Endothelial cell of umbilical vein (primary cell): ENCODE data around the gene THOP1. TPM values are rescaled to one million over a fixed set of nuclear protein-coding genes. Genes with fewer than 3 reads are reported as not detected.

Source experiments
- BruUV-seq: library from RNA; stranded (reverse); fragments of 400-500 nt; replicated peaks from 2 replicates; lab custom pipeline; 2021; lab: Mats Ljungman, UMichigan
- CTCF ChIA-PET: fragments of 300-600, 350-600 bp; sonication (Branson Sonifier 250); formaldehyde crosslinking; loops from one replicate; lab custom pipeline; 2021; ENCODE audit warnings: antibody characterized with exemption, inconsistent platforms; lab: Charles Lee
- POLR2A ChIA-PET: fragments of 300-600, 350-600 bp; sonication (Branson Sonifier 250); formaldehyde crosslinking; loops from one replicate; lab custom pipeline; 2021; ENCODE audit warnings: antibody characterized with exemption, inconsistent platforms; lab: Charles Lee
- DNase-seq: peaks from one replicate; pipeline ENCODE4 v3.0.0-alpha.2; 2011; ENCODE audit warnings: low read depth, low spot score
- FAIRE-seq: peaks from 2 replicates; lab custom pipeline; 2011; peaks lifted over from hg19 to GRCh38; lab: Jason Lieb, UNC
- H2AFZ ChIP-seq: 2 replicates; pipeline ENCODE4 v1.6.0; 2012; ENCODE audit warnings: low read depth, low read length, control low read depth, inconsistent platforms
- H3K27ac ChIP-seq: 2 replicates; pipeline ENCODE4 v1.5.1; 2011; ENCODE audit warnings: low read depth, mild to moderate bottlenecking, control low read depth, low read length, moderate library complexity; ENCODE audit not compliant: insufficient read depth
- H3K27me3 ChIP-seq, 2 experiments: 2 replicates each; pipeline versions ENCODE4 v1.6.0 to v1.6.1; 2011; ENCODE audit warnings: low read length in 2 of 2, mixed read lengths in 1 of 2; ENCODE audit not compliant: control insufficient read depth in 2 of 2, insufficient read depth in 2 of 2
- H3K36me3 ChIP-seq, 2 experiments: 2 replicates in 1 of 2; 3 replicates in 1 of 2; pipeline ENCODE4 v1.5.1; 2011; ENCODE audit warnings: low read length in 2 of 2, mild to moderate bottlenecking in 1 of 2, moderate library complexity in 1 of 2; ENCODE audit not compliant: control insufficient read depth in 2 of 2, insufficient read depth in 2 of 2; ENCODE audit errors: extremely low read depth in 1 of 2
- H3K4me1 ChIP-seq: 3 replicates; pipeline ENCODE4 v1.5.1; 2011; ENCODE audit warnings: mild to moderate bottlenecking, low read length; ENCODE audit not compliant: control insufficient read depth, insufficient read depth; ENCODE audit errors: extremely low read depth
- H3K4me2 ChIP-seq: 2 replicates; pipeline ENCODE4 v1.6.1; 2011; ENCODE audit warnings: low read length, control low read depth, mixed read lengths; ENCODE audit not compliant: insufficient read depth
- H3K4me3 ChIP-seq, 3 experiments: fragments of 200-600 bp in 1 of 3; sonication (generic), shearing (Covaris generic) in 1 of 3; replicated peaks in 1 of 3; 2 replicates each; pipeline ENCODE4 v1.5.1; 2011 to 2016; ENCODE audit warnings: control low read depth in 3 of 3, low read length in 3 of 3, mild to moderate bottlenecking in 2 of 3, inconsistent platforms in 1 of 3, low read depth in 1 of 3, moderate library complexity in 1 of 3; ENCODE audit not compliant: insufficient read depth in 1 of 3
- H3K79me2 ChIP-seq: 2 replicates; pipeline ENCODE4 v1.6.0; 2012; ENCODE audit warnings: low read length, inconsistent platforms; ENCODE audit not compliant: control insufficient read depth, insufficient read depth
- H3K9ac ChIP-seq: replicated peaks from 2 replicates; pipeline ENCODE3; 2011; ENCODE audit warnings: low read length, control low read depth; ENCODE audit not compliant: insufficient read depth; ENCODE audit errors: extremely low read depth
- H3K9me1 ChIP-seq: replicated peaks from 3 replicates; pipeline ENCODE4 v1.6.0; 2011; ENCODE audit warnings: mild to moderate bottlenecking, low read length; ENCODE audit not compliant: control insufficient read depth, insufficient read depth; ENCODE audit errors: extremely low read depth
- H3K9me3 ChIP-seq: replicated peaks from 2 replicates; pipeline ENCODE4 v1.5.1; 2012; ENCODE audit warnings: low read length, inconsistent platforms; ENCODE audit not compliant: control insufficient read depth, insufficient read depth
- H4K20me1 ChIP-seq: replicated peaks from 2 replicates; pipeline ENCODE3; 2011; ENCODE audit warnings: mild to moderate bottlenecking, low read length; ENCODE audit not compliant: control insufficient read depth, insufficient read depth; ENCODE audit errors: extremely low read depth
- CTCF ChIP-seq, 2 donors: IDR thresholded peaks; 1 replicate in 1 of 2; 2 replicates in 1 of 2; pipeline ENCODE4 v1.5.1; 2011; ENCODE audit warnings: low read length in 2 of 2, mild to moderate bottlenecking in 2 of 2, moderate library complexity in 2 of 2, control low read depth in 1 of 2, inconsistent platforms in 1 of 2, low read depth in 1 of 2; ENCODE audit not compliant: insufficient read depth in 1 of 2; ENCODE audit errors: extremely low read depth in 1 of 2
- EZH2 ChIP-seq: IDR thresholded peaks from 2 replicates; pipeline ENCODE4 v1.6.1; 2012; ENCODE audit warnings: borderline replicate concordance, low read depth, mild to moderate bottlenecking, moderate library complexity, low read length, inconsistent platforms; ENCODE audit not compliant: severe bottlenecking
- FOS ChIP-seq: IDR thresholded peaks from 2 replicates; pipeline ENCODE4 v1.6.1; 2011; ENCODE audit warnings: mild to moderate bottlenecking, low read length, moderate library complexity, borderline replicate concordance; ENCODE audit not compliant: insufficient read depth
- GATA2 ChIP-seq: IDR thresholded peaks from 2 replicates; pipeline ENCODE4 v1.7.0; 2011; ENCODE audit warnings: low read depth, mild to moderate bottlenecking, moderate library complexity, mixed read lengths, low read length; ENCODE audit not compliant: insufficient read length, insufficient read depth
- JUN ChIP-seq: IDR thresholded peaks from 2 replicates; pipeline ENCODE4 v1.6.1; 2011; ENCODE audit warnings: borderline replicate concordance, low read depth; ENCODE audit not compliant: insufficient read length, insufficient read depth
- MAX ChIP-seq: IDR thresholded peaks from 2 replicates; pipeline ENCODE4 v1.6.1; 2011; ENCODE audit not compliant: insufficient read depth, insufficient read length
- MYC ChIP-seq: IDR thresholded peaks from one replicate; pipeline ENCODE4 v1.6.1; 2011; ENCODE audit warnings: mild to moderate bottlenecking, low read depth, low read length
- POLR2A ChIP-seq: IDR thresholded peaks from 2 replicates; pipeline ENCODE4 v1.6.1; 2012; ENCODE audit warnings: low read depth, mild to moderate bottlenecking, control low read depth, low read length
- POLR2AphosphoS5 ChIP-seq: IDR thresholded peaks from 2 replicates; pipeline ENCODE4 v1.6.1; 2012; ENCODE audit warnings: low read depth, mild to moderate bottlenecking, control low read depth, low read length, moderate library complexity; ENCODE audit not compliant: insufficient read depth
- dilution Hi-C: fragments of 300-500 bp; cut with MboI; formaldehyde crosslinking; loops from one replicate; pipeline ENCODE4 v1.15.0; 2019; ENCODE audit warnings: low sequenced_read_pairs; ENCODE audit not compliant: extremely low pct_ligation_motif_present
- intact Hi-C: fragments of 100-400 bp; cut with micrococcal nuclease; formaldehyde crosslinking; loops from one replicate; pipeline ENCODE4 v1.10.0; 2022
- polyA plus RNA-seq, 4 experiments: library from polyadenylated mRNA; depleted of rRNA in 3 of 4; stranded (reverse) in 3 of 4; unstranded in 1 of 4; fragments of >200 nt; gene quantifications; 2 replicates each; pipeline versions ENCODE4 v1.2.1 to v1.2.3, GENCODE V29; 2011 to 2012; ENCODE audit warnings: missing spikeins in 1 of 4
- total RNA-seq: library from RNA; stranded (reverse); gene quantifications from 2 replicates; pipeline ENCODE4 v1.2.3, GENCODE V29; 2021

THOP1 gene
- total and polyA plus RNA-seq, 2 donors (not counting 3 experiments of a cell fraction or from before 2014, with no cell fraction given): 88.0 to 115 TPM

- no peaks in the 10 kb centered on the region for H3K9me3 ChIP-seq
- H3K4me3 ChIP-seq: no peak overlapping the region
- H3K79me2 ChIP-seq: no peaks in the 10 kb centered on the region
- dilution Hi-C loops: no loop called here
- TF ChIP-seq MYC (no peak), FOS (no peak), EZH2 (no peak), JUN (no peak), GATA2 (no peak), MAX (no peak), POLR2A (no peak), CTCF (IDR thresholded peaks at IDR 0.05; ENCODE audit: extremely low read depth in 1 of 2, insufficient read depth in 1 of 2, low read depth in 1 of 2, low read length in 2 of 2) (no peak), POLR2AphosphoS5 (no peak)
- peaks cover 0 to 5% of the 10 kb centered on the region in 2 experiments for H3K36me3 ChIP-seq
- no peak overlapping the region for H3K4me2 ChIP-seq
- FAIRE-seq (no peak), DNase-seq (no peak)
- intact Hi-C loops: no loop called here
- peaks cover 3% of the 10 kb centered on the region for H3K4me1 ChIP-seq
- ChIA-PET POLR2A (no interaction called here), CTCF (no interaction called here)
- no peaks in the 10 kb centered on the region for H3K27me3 ChIP-seq
- H4K20me1 ChIP-seq: no peaks in the 10 kb centered on the region
- no peak overlapping the region for H2AFZ ChIP-seq
- no peaks in the 10 kb centered on the region for H3K9me1 ChIP-seq
- no peak overlapping the region for H3K27ac ChIP-seq
- BruUV-seq: no TSS peak
- no peak overlapping the region for H3K9ac ChIP-seq
Observed at GRCh38 chr19:2815923-2816322, 30.6 kb downstream of the THOP1 start.
